ENCODE data around the gene GALE.
"Not testable (repeated sequence)": the region's sequence is repeated elsewhere in the genome, so short reads cannot be mapped to it uniquely, and the experiment has no call there.

The GALE gene

DNA sequence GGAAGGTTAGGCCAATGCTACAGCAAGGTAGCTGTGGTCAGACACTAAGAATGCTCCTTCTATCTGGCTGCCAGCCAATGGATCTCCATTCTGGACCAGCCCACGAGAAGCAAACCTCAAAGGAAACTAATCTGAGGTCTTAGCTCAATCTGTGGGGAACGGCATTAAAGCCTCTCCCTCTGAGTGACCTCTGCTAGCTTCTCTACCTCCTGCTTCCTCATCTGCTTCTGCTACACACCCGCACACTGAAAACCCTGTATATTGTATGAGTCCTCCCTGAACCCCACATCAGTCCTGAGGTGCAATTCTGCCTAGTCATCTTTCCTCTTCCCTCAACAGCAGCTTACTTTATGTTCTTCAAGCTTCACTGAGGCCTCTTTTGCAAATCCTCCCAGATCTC lies 6.9 kb upstream of the GALE start:
- DNase-seq: no peak

DNA sequence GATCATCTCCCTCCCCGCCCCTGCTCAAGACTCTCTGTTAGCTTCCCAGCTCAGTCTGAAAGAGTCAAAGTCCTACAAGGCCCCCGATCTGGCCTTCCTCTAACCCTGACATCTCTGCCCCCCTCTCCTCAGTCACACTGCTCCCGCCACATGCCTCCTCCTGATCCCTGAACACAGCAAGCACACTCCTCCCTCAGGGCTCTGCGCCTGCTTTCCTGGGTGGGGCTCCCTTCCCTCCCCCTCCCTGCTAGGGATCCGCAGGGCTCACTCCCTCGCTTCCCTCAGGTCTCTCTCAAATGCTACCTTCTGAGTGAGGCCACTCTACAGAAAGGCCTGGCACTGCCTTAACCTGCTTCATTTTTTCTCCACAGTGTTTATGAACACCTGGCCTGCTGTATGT lies 5.7 kb upstream of the GALE start:
- DNase-seq: no peak

DNA sequence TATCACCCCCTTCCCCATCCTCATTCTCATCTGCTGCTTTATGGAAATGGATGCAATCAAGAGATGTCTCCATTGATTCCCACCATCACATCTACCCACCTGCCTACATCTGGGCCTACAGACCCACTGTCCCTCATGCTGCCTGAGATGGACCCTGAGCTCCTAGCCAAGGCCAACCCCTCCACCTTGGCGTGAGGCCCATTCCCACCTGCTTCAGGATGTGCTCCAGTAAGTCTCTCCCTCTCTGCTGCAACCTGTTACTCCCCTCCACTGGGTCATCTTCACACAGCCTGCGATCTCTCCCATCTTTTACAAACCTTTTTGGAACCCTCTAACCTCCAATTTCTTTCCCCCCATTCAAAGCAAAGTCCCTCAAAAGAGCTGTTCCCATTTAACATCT lies 4.5 kb upstream of the GALE start:
- DNase-seq: no peak

DNA sequence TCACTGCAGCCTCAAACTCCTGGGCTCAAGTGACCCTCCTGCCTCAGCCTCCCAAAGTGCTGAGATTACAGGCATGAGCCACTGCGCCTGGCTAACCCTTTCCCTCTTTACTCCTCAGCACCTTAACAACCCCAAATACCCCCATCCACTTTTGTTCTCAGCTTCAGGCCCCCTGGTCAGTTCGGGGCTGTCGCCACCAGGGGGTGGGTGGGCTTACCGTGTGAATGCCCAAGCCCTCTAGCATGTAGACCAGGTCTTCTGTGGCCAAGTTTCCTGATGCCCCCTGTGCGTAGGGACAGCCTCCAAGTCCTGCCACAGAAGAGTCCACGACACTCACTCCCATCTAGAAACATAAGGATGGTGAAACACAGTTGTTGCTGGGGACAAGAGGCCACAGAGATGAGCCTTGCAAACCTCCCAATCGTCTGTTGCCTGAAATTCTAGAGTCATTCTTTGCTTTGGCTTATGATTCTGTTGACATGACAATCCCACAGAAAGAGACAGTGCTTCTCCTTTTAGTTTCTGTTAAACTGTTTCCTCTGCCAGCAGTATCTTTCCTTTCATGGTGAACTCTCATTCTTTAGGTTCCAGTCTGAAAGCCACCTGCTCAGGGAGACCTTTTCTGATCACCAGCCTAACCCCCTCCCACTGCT lies 3.8 kb upstream of the GALE start:
- no peak for DNase-seq

DNA sequence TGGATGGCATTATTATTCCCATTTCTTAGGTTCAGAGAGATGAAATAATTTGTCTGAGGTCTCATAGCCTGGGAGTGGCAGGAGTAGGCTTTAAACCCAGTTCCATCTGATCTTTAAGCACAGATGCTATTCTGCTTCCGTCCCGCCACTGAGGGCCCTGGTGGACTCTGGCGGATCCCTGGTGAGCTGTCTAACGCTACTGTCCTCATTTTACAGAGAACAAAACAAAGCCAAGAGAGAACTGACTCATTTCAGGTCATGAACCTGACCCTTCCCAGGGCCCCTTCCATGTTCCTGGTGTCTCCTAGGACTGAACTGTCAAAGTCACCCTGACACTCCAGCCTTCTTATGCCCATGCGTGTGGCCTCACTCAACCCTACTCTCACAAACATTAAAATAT lies 3.1 kb upstream of the GALE start:
- DNase-seq: no peak

DNA sequence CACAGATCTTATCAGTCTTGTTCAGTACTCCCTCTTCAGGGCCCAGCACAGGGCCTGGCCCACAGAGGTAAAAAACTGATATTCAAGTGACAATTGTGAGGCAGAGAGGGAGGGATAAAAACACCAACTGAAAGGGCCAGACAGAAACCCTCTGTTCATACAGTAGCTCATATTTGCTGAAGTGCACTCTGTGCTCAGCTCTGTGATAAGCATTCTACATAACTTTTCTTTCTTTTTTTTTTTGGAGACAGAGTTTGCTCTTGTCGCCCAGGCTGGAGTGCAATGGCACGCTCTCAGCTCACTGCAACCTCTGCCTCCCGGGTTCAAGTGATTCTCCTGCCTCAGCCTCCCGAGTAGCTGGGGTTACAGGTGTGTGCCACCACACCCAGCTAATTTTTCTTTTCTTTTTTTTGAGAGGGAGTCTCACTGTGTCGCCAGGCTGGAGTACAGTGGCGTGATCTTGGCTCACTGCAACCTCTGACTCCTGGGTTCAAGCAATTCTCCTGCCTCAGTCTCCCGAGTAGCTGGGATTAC lies 2.3 kb upstream of the GALE start:
- not testable (repeated sequence) for DNase-seq

DNA sequence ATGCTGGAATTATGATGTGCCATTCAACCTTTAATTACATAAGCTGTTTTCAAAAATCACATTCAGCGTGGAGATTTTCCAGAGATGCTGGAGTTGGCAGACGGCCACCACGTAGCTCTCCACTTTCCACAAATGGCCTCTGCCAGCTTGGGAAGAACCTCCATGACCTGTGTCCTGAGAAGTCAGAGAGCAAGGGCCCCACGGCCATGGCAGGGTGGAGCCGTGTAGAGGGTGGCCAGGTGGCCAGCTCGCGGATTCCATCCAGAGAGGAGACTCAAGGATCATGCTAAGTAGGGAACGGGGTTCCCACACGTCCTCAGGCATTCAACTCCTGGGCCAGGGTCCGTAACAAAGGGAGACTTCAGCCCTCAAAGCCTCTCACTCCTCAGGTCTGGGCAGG lies 1.3 kb upstream of the GALE start:
- DNase-seq: no peak

DNA sequence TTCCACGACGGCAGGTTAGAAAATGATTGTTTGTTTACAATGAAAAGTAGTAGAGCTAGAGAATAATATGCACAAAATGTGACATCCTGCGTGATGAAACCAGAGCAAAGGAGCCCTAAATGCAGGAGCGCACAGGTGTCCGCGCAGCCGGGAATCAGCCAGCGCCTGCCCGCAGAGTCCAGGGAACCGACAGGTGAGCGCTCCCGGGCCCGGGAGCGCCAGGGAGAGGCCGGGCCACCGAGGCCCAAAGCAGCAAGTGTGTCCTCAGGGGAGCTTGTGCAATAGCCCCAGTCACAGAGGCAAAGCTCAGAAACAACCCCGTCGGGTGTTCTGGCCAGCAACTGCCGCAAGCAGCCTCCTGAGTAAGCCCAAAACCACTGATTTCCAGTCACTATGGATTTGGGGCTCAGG lies 789 bp upstream of the GALE start:
- peak in 1 of 2 experiments; percentile 53 for DNase-seq

DNA sequence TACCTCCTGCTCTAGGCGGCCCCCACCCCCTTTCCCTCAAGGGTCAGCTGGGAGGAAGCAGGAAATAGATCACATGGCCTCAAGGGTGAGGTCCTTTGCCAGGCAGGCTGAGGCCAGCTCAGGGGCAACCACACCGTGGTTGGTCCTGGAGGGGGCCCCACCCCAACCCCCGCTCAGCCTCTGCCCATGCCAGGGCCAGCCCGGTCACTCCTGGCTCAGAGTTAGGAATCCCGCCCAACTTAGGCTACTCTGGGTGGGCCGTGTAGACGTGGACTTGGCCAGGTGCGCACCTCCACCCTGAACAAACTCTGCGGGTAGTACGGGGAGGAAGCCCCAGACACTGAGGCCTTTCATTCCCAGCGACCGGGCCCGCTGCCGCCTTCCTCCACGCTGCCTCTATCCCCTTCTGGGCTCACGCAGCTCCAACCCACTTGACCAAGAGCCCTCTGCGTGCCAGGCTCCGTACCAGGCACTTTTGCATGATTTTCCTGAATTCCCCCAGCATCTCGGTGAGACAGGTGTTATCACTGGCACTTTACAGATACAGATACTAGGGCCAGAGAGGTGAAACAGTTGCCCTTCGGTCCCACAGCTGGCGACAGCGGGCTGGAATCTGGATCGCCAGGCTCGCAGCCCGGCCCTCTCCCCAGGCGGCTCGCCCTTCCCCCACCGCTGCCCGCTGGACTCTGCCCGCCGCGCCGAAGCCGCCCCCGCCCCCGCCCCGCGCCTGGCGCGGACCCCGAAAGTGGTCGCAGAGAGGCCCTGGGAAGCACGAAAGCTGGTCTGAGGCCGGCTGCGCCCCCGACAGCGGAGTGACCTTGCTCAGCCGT lies 769 bp downstream of the GALE start:
- DNase-seq: no peak

DNA sequence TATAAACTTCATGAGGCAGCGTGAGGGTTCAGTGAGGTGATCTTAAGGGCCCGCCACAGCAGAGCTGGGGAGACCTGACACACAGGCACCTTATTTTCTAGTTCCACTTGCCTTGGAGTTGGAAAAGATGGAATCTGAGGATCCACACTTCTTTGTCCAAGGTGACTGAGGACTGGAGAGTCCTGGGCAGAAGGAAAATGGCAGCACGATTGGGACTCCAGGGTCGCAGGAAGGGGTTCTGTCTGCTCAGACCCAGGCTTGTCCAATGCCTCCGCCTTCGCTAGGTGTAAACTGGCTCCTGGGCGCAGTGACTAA lies 1.3 kb downstream of the GALE start:
- no peak for DNase-seq

DNA sequence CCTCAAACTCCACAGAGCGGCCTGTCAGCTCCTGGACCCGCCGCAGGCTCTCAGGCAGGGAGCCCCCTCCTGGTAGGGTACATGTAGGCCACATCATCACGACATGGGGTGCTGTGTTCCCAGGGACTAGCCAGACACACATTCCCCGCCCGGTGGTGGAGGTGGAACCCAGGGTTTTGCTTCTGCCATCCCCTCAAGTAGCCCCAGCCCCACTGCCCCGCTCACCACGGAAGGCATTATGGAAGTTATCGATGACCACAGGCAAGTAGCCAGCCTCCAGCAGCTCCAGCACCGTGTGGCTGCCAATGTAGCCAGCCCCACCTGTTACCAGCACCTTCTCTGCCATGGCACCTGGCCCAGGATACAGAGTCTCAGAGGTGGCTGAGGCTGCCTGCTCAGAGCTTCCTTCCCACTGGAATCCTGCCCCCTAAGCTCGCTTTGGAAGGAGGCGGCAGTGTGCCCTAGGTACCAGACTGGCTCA lies 1.9 kb downstream of the GALE start:
- no peak for DNase-seq

DNA sequence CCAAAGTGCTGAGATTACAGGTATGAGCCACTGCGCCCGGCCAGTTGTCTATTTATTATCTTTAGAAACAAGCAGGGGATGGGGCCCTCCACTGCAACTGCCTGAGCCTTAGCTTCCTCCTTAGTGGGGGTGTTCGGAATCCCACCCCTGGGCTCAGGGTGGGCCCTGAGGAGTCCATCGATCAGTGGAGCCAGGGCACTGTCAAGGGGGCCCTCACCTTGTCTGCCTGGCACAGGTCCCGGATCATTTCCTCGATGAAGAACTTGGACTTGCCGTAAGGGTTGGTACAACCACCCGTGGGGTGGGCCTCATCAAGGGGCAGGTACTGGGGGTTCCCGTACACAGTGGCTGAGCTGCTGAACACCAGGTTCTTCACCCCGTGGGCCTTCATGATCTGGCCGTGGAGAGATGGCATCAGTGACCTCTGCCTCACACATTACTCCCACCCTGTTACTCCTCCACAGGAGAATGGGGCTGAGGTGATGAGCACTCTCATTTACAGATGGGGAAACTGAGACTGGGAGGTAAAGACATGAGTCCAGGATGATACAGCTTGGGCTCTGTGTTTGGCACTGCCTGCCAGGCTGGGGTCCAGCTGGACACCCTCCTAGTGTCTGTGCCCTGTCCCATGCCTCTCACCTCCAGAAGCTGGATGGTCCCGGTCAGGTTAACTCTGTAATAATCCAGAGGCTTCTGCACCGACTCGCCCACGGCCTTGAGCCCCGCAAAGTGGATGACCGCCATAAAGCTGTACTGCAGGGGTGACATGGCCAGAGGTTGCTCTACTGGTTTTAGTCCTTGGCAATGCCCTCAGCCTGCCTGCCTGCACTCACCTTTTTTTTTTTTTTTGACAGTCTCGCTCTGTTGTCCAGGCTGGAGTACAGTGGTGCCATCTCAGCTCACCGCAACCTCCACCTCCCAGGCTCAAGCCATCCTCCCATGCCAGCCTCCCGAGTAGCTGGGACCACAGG lies 2.8 kb downstream of the GALE start:
- DNase-seq: no peak

DNA sequence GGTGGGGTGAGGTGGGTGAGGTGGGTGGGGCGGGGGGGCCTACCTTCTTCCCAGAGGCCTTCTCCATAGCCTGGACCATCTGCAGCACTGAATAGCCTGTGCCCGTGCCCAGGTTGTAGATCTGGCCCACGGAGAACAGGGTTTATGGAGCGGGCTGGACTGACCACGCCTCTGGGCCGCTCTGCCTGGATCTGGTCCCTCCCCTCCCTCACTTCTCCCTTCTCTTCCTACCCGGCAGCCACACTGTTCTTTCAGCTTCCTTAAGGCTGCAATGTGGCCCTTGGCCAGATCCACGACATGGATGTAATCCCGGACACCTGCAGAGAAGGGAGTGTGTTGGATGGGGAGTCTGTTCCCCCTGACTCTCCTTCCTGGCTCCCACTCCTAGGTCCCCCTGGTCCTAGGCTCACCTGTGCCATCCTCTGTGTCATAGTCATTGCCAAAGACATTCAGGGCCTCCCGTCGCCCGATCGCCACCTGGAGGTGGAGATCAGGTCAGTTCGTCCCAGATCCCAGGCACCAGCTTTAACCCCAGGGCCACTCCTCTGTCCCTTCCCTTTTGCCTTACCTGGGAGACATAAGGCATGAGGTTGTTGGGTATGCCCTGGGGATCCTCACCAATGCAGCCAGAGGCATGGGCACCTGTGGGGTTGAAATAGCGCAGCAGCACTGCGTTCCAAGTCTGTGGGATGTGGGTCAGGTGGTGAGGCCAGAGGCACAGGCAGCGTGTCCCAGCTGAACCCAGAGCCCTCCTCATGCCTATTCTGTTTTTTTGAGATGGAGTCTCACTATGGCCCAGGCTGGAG lies 3.9 kb downstream of the GALE start:
- no peak for DNase-seq

DNA sequence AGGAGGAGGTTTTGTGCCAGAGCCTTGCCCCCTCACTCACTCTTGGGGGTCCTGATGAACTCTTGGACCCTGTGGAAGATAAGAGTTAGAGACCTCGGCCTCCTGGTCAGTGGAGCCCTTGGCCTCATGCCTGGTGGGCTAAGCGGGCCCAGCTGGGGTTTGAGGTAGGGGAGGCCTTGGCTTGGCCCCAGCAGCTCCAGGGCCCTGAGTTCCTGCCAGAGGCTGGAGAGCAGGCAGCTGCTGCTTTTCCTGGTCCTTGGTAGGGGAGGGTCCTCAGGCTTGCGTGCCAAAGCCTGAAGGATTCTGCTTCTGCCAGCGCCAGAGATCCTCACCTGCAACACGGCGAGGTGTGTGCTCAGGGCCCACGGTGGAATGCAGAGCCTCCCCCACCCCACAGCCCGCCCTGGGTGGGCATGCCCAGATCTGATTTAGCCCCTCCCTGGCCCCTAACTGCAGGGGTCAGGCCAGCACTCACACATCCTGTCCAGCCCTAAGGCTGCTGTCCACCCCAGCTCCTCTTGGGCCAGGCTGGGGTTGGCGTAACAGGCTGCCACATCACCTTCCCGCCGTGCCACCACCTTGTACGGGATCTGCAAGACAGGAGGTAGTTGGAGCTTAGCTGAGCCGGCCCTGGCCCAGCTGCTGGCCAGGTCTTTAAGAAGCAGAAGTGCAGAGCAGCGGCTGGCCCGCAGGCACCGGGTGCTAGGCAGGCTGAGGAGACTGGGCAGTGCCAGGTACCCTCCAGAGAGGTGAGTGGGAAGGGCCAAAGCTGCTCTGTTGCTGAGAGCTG lies 4.7 kb downstream of the GALE start:
- DNase-seq: no peak

DNA sequence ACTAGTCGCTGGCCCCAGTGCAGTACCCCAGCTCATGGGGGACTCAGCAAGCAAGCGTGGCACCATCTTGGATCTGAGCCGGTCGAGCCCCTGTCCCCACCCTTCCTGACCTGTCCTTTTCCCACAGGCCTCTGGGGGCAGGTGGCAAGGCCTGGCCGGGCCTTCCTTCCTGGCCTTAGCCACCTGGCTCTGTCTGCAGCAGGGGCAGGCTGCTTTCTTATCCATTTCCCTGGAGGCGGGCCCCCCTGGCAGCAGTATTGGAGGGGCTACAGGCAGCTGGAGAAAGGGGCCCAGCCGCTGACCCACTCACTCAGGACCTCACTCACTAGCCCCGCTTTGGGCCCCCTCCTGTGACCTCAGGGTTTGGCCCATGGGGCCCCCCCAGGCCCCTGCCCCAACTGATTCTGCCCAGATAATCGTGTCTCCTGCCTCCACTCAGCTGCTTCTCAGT lies 5.8 kb downstream of the GALE start:
- not testable (repeated sequence) for DNase-seq

DNA sequence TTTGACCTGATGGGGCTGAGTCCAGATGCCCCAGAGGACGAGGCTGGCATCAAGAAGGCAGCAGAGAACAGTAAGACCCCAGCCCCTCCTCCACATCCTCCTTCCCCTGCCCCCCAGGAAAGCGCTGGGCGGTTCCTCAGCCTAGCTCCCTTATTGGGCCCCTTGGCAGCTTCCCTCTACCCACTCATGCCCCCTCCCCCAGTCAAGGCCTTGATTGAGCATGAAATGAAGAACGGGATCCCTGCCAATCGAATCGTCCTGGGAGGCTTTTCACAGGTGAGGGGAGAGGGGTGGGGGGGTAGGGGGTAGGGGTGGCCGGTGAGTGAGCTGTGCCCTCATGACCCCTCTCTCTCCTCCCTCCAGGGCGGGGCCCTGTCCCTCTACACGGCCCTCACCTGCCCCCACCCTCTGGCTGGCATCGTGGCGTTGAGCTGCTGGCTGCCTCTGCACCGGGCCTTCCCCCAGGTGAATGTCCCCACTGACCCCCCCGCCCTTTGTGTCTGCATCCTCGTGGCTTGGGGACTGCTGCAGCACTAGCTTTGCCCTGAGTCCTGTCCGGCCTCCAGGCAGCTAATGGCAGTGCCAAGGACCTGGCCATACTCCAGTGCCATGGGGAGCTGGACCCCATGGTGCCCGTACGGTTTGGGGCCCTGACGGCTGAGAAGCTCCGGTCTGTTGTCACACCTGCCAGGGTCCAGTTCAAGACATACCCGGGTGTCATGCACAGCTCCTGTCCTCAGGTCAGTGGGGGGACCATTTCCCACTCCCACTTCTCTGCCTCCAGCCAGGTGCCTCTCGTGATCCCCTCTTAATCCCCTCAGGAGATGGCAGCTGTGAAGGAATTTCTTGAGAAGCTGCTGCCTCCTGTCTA lies 6.5 kb downstream of the GALE start:
- no peak for DNase-seq

DNA sequence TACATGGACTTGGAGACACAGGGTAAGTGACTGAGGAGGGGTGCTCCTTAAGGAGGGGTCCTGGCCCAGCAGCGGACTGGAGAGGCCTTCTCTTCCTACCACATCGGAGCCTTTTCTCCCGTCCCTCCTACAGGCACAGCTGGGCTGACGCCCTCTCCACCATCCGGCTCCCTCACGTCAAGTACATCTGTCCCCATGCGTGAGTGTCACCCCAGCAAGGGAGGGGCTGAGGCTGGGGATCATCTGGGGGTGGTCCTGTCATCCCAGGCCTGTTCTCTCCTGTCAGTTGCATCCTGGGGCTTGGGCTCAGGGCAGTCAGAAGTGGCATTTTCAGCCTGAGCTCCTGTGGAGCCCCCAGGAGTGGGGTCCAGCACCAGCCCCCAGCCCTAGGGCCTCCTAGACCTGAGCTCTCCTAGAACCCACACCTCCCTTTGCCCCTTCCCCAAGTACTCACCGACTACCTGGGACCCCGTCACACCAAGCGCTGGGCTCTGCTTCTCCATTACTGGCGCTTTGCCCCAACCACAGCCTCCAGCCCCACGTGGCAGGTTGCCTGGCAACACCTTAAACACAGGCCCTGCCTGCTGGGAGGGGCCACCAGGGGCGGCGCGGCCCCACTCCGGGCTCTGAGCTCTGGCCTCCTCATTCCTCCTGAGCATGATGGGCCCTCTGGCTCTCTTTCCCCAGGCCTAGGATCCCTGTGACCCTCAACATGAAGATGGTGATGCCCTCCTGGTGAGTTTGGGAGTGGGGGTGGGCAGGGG lies 7.4 kb downstream of the GALE start:
- peak in 1 of 2 experiments; percentile 40 for DNase-seq

DNA sequence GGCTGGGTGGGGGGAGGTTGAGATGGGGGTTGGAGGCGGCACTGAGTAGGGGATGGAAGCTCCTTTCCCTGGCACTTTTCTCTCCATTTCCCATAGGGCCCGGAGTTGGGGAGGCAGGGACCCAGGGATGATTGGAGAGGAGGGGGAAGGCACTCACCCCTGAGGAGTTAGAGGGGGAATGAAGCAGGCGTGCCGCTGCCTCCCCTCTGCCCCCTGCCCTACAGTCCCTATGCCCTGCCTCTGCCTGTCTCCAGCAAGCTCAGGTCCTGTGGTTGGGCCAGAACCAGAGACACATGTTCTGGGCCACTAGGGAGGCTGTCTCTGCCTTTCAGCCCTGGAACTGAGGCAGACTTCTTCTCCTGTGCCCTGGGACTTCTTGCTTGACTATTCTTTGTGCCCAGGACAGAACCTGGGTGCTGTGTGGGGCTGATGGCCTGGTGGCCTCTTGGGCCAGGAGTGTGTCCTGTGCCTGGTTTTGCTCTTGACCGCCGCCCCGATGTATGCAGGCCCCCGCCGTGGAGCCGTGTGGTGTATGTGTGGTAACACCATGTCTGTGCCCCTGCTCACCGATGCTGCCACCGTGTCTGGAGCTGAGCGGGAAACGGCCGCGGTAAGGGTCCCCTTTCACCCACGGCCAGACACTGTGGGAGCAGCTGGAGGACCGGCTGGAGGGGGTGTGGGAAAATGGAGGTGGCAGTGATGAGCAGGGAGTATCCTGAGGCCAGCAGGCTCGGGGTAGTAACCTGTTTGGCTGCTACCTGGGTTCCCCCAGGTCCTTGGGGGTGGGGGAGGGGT lies 8.2 kb downstream of the GALE start:
- no peak for DNase-seq

All from NCI-H2081 (cell line).